ENCODE data around the gene ELSPBP1. TPM values are rescaled to one million over a fixed set of nuclear protein-coding genes. Genes with fewer than 3 reads are reported as not detected.
"Not testable (repeated sequence)": the region's sequence is repeated elsewhere in the genome, so short reads cannot be mapped to it uniquely, and the experiment has no call there.

Gene ELSPBP1
- total RNA-seq, 2 donors from 2014 or later: not detected

DNA sequence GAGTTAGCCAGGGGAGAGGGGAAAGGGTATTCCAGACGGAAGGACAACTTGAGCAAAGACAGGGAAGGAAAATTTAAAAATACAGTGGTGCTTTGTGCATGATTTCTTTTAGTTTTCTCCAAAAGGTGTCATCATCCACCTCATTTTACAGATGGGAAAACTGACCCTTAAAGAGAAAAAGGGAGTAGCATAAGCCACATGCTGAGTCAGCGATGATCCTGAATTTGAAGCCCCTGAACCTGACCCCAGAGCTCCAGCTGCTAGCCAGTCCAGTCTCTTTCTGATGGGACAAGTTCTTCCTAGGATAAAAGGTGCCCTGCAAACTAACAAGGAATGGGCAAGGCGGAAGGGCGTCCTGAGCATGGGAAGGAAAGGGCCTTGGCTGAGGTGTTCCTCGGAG lies 39.2 kb downstream of the ELSPBP1 start:
- no peak for DNase-seq
- intact Hi-C loops (cut with DNase I): no loop called here
- no peak for ATAC-seq

DNA sequence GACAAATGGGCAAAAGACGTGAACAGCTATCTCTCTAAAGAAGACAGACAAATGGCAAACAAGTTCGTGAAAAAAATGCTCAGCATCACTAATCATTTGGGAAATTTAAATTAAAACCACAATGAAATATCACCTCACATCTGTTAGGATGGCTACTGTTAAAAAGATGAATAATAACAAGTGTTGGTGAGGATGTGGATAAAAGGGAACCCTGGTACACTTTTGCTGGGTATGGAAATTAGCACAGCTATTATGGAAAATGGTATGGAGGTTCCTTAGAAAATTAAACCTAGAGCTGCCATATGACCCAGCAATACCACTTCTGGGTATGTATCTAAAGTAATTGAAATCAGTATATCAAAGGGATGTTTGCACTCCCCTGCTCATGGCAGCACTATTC lies 42.3 kb downstream of the ELSPBP1 start:
- intact Hi-C loops (cut with DNase I): no loop called here
- DNase-seq (no peak), ATAC-seq (no peak)

DNA sequence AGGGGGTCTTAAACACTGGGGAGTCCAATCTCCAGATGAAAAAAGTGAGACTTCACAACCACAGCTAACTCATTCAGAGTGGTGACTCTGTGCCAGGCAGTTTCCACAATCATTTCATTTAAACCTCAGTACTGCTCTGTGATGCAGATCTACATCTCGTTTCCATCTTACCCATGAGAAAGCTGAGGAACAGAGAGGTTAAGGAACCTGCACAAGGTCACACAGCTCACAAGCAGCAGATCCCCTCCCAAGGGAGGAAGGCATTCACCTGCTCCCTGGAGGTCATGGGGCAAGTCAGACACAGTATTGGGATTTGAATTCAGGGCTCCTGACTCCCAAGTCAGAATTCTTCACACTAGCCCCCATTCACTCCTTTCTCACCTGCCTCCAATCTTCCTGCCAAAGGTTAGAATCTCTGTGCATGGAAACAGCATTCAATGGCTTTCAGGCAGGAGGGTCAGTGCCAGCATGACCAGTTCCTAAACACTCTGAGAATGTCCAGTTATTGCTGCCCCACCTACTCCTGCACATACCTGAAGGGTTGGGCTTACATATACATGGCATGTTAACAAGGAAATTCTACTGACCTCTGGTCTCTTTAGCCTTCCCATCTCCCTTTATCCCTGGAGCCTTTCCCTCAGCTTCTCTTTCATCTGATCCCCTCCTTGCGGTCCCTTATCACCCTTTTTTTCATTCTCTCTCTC lies 47.6 kb downstream of the ELSPBP1 start:
- ATAC-seq: no peak
- intact Hi-C loops (cut with DNase I): no loop called here

DNA sequence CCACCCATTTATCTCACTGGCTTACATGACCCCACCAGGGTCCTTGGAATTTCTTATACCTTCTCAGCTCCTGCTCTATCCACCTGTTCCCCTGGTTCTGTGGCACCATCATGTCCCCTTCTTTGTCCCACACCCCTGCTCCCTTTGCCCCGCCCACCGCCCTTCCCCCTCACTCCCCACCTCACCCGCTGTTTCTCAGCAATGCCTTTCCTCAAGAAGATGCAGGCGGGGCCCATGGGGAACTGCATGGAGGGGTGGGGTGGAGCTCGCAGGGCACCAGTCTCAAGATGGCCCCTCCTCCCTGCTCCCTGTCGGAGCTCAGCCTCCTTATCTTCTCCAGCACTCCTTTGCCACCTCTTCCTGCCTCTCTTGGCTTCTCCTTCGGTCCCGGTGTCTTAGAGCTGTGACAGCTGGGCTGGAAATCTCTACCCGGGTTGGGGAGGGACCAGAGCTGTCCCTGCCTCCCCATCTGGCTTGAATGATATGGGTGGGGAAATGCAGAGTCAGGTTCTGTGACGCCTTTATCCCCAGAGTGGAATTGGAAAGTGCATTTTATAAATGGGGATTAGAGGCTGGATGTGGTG lies 49.3 kb downstream of the ELSPBP1 start, which contains the start of gene CABP5:
CABP5 (minus strand) TSS at position 405 of the 584 bp plus-strand sequence; CDS start at position 248, 157 bp downstream.
- ATAC-seq (no peak), DNase-seq (no peak)
- intact Hi-C loops (cut with DNase I): no loop called here

More for the DNA sequence above, 47.6 kb downstream of the ELSPBP1 start:
- DNase-seq: no peak

DNA sequence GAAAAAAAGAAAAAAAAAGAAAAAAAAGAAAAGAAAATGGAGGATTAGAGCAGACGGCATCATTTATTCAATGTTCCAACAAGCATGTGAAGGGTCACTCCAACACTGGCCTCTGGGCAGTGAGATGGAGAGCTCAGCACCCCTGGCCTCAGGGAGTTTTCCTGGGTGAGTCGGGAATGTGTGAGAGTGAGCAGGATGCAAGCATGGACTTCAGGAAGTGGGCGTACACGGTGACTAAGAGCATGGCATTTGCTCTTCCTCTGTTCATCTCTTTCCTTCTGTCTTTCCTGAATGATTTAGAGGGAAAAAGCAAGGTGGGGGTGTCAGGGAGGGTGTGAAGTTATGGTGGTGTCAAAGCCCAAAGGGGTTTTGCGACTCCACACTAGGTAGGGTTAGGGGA lies 50.1 kb downstream of the ELSPBP1 start:
- intact Hi-C loops (cut with DNase I): no loop called here
- DNase-seq: no peak
- no peak for ATAC-seq

DNA sequence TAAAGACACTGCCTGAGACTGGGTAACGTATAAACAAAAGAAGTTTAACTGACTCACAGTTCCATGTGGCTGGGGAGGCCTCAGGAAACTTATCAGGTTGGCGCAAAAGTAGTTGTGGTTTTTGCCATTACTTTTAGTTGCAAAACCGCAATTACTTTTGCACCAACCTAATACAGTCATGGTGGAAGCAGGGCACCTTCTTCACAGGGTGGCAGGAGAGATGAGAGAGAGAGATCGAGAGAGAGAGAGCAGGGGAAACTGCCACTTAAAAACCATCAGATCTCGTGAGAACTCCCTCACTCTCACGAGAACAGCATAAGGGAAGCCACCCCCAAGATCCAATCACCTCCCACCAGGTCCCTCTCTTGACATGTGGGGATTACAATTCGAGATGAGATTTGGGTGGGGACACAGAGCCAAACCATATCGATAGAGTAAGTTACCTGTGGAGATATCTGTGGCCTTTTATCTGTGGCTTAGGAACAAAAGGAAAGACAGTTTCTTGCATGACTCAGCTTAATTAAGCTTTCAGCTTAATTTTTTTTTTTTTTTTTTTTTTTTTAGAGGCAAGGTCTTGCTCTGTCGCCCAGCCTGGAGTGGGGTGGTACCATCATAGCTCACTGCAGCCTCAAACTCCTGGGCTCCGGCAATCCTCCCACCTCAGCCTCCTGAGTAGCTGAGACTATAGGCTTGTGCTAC lies 57.1 kb downstream of the ELSPBP1 start:
- ATAC-seq: no peak
- DNase-seq: no peak
- intact Hi-C loops (cut with DNase I): no loop called here

DNA sequence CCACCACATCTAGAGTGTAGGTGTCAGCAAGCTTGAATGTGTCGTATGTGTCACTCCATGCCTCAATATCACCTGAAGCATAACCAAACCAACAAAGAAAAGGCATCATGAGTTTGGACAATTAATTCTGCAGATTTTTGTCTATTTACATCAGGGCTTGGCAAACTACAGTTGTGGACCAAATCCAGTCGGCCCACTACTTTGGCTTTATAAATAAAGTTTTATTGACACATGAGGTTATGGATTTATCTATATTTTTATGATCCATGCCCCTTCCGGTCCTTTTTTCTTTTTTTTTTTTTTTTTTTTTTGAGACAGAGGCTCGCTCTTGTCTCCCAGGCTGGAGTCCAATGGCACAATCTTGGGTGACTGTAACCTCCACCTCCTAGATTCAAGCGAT lies 58.6 kb downstream of the ELSPBP1 start:
- intact Hi-C loops (cut with DNase I): no loop called here
- DNase-seq (no peak), ATAC-seq (no peak)

DNA sequence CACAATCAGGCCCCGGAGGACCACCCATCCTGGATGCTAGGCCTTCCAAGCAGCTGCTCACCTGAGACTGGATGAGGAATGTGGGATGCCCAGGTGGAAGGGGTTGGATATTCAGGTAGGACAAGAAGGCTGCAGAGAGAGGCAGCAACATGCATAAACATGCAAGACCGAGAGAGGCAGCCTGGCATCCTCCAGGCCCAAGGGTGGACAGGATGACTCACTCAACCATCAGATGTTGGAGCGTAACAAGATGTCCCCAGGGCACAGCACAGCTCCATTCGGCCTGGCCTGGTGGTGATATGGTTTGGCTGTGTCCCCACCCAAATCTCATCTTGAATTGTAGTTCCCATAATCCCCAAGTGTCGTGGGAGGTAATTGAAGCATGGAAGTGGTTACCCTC lies 59.4 kb downstream of the ELSPBP1 start:
- intact Hi-C loops (cut with DNase I): no loop called here
- ATAC-seq: no peak
- no peak for DNase-seq

DNA sequence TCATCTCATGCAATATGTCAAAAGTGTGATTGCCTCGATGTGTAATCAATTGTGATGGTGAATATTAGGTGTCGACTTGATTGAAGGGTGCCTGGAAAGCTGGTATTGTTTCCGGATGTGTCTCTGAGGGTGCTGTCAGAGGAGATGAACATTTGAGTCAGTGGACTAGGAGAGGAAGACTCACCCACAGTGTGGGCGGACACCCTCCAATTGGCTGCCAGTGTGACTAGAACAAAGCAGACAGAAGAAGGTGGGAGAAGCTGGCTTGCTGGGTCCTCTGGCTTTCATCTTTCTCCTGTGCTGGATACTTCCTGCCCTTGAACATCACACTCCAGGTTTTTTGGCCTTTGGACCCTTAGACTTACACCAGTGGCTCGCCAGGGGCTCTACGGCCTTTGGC lies 64.9 kb downstream of the ELSPBP1 start:
- DNase-seq (no peak), ATAC-seq (no peak)
- intact Hi-C loops (cut with DNase I): no loop called here

DNA sequence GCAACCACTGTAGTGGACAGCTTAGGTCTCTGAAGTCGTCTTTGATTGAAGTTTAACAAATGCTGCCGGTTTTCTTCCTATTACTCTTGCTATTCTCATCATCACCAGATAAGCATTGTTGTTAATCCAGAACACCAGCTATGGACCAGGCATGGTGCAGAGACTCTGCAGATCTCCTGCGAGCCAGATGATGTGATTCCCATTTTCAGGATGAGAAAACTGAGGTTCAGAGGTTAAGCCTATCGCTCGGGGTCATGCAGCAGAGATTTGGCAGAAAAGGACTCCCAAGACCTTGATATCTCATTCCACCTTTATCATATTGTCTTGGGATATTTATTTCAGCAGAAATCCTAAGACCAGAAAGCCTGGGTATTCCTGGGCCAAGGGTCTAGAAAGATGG lies 65.9 kb downstream of the ELSPBP1 start:
- DNase-seq (no peak), ATAC-seq (no peak)
- intact Hi-C loops (cut with DNase I): no loop called here

DNA sequence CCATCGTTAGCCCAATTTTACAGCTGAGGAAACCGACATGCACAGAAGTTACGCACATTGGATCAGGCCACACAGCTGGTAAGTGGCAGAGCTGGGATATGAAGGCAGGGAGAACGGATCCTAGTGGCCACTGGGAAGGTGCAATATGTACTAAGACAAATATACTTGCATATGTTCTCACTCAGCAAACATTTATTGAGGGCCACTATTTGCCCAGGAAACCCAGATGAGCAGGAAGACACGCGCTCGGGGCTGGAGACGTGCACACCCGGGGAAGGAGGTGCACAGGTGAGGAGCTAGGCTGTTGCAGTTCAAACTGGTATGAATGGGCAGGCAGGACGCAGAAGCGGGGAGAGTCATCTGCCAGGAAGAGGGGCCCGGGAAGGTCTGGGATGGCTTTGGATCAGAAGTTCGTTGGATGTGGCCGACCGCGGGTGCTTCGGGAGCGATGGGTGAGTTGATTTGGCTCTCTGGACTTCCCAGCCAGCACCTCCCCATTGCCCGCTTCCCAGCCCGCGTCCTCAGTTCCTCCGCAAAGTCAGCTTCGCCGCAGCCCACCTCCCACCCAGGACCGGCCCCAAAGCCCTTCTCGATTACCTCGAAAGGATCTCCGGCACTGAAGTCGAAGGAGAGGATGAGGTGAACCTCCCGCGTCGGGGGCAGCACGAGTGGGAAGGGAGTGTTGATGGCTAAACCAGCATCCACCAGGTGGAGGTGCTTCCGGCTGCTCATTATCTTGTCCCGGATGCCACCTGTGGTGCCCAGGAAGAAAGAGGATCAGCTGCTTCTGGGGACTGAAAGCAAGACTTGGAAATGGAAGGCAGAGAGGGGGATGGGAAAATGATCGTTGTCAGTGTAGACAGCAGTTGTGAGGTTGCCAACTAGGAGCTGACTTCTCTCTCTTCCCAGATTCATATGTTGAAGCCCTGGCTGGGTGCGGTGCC lies 67.2 kb downstream of the ELSPBP1 start:
- ATAC-seq: no peak
- no peak for DNase-seq
- intact Hi-C loops (cut with DNase I): no loop called here

DNA sequence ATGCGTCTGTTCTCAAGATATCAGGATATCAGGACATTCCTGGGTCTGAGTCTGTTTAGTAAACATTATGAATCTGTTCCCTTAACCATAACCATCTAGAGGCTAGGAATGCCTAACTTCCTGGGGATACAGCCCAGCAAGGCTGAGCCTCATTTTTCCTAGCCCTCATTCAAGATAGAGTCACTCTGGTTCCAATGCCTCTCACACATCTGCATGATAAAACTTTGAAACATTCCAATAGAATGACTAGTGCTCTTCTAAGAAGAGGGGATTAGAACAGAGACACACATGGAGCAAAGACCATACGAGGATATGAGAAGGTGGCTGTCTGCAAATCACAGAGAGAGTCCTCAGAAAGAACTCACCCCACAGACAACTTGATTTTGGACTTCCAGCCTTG lies 70.1 kb downstream of the ELSPBP1 start:
- DNase-seq (no peak), ATAC-seq (no peak)
- intact Hi-C loops (cut with DNase I): no loop called here

DNA sequence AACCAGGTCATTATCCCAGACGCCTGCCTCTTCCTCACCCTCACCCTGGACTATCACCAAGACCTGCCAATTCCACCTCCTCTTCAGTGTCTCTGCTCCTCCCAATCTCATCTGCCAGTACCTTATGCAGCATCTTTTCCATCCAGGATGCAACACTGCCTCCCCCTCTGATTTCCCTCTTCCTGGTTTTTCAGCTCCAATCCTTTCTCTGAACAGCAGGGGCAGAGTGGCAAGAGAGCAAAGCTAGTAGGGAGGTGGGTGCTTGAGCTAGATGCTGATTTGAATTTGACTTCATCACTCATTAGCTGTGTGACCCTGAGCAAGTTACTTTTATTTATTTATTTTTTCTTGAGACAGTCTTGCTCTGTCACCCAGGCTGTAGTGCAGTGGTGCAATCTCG lies 75.0 kb downstream of the ELSPBP1 start:
- intact Hi-C loops (cut with DNase I): no loop called here
- DNase-seq (no peak), ATAC-seq (no peak)

DNA sequence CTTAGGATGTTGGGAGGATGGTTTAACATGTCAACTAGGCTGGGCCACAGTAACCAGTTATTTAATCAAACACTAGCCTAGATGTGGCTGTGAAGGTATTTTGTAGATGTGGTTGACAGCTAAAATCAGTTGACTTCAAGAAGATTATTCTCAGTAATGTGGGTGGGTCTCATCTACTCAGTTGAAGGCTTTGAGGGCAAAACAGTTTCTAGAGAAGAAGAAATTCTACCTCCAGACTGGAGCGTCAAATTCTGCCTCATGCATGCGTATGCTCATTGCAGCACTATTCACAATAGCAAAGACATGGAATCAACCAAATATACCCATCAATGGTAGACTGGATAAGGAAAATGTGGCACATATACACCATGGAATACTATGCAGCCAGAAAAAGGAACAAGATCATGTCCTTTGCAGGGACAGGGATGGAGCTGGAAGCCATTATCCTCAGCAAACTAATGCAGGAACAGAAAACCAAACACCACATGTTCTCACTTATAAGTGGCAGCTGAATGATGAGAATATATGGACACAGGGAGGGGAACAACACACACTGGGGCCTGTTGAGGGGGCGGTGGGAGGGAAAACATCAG lies 75.8 kb downstream of the ELSPBP1 start:
- ATAC-seq; intact Hi-C loops (cut with DNase I); DNase-seq: not testable (repeated sequence)

Other genes starting within 250 kb of the ELSPBP1 start
- 100 to 1,000 TPM; 172 to 184 TPM for gene NOP53, start 249.1 kb upstream of the ELSPBP1 start, total RNA-seq
- gene SELENOW, start 215.9 kb upstream of the ELSPBP1 start, total RNA-seq: 100 to 1,000 TPM; 718 to 783 TPM
- not detected for gene TPRX1, start 190.1 kb upstream of the ELSPBP1 start, total RNA-seq
- not detected for gene CRX, start 172.7 kb upstream of the ELSPBP1 start, total RNA-seq
- not detected for gene TPRX2, start 135.4 kb upstream of the ELSPBP1 start, total RNA-seq
- not detected for gene SULT2A1, start 108.3 kb upstream of the ELSPBP1 start, total RNA-seq
- gene BSPH1, start 2.5 kb upstream of the ELSPBP1 start, total RNA-seq: not detected
- not detected for gene CABP5, start 49.4 kb downstream of the ELSPBP1 start, total RNA-seq
- gene PLA2G4C, start 116.2 kb downstream of the ELSPBP1 start, total RNA-seq: 10 to 100 TPM; 20.3 to 23.9 TPM
- gene LIG1, start 175.7 kb downstream of the ELSPBP1 start, total RNA-seq: 1 to 10 TPM; 5.8 to 7.4 TPM
- gene ZSWIM9, start 176.0 kb downstream of the ELSPBP1 start, total RNA-seq: 1 to 10 TPM; 4.6 to 6.2 TPM